ENCODE measurements around the gene AKTIP. TPM values are rescaled to one million over a fixed set of nuclear protein-coding genes. Genes with fewer than 3 reads are reported as not detected.

AKTIP gene
- total RNA-seq, 1 experiment from 2014 or later, result 23.5 TPM

GRCh38 chr16:53486230-53486629 is 16.8 kb downstream of the AKTIP start:
- Histone ChIP-seq H3K36me3 (ENCODE audit: control insufficient read depth in 1 of 2, insufficient read depth in 2 of 2, low read length in 2 of 2) (peaks cover 0 to 11% of the 10 kb centered on the region in 2 experiments; a peak in 2 of 4 replicates), H3K4me2 (ENCODE audit: low read length) (no peak overlapping the region), H3K9me2 (ENCODE audit: insufficient read depth) (no peaks in the 10 kb centered on the region), H3K9me3 (ENCODE audit: control insufficient read depth in 1 of 2, insufficient read depth in 1 of 2, low read depth in 1 of 2, low read length in 2 of 2) (no peaks in the 10 kb centered on the region), H3K79me2 (ENCODE audit: insufficient read depth, low read length) (no peaks in the 10 kb centered on the region), H3K9ac (ENCODE audit: low read length) (no peak overlapping the region), H3K27me3 (ENCODE audit: insufficient read depth, low read length) (no peaks in the 10 kb centered on the region), H3K4me1 (ENCODE audit: control insufficient read depth in 1 of 2, insufficient read depth in 2 of 2, low read length in 2 of 2) (no peaks in the 10 kb centered on the region), H2AFZ (ENCODE audit: low read depth, low read length, poor library complexity, severe bottlenecking) (no peak overlapping the region), H4K20me1 (ENCODE audit: insufficient read depth) (no peaks in the 10 kb centered on the region), H3K27ac (ENCODE audit: low read depth, low read length) (no peak overlapping the region), H3K4me3 (replicated peaks in 1 of 2; ENCODE audit: low read depth in 1 of 2, low read length in 2 of 2) (no peak overlapping the region)
- intact Hi-C loops (cut with micrococcal nuclease), result no loop called here
- BruUV-seq (replicated peaks), result no TSS peak
- ChIA-PET RAD21 (ENCODE audit: low non-redundant PET in 1 of 2, low total read pairs in 2 of 2, uncharacterized antibody in 2 of 2, unreplicated experiment in 2 of 2) (no interaction called here), POLR2A (no interaction called here), CTCF (no interaction called here)
- ATAC-seq (no peak), DNase-seq (ENCODE audit: low read depth, low spot score) (no peak)
- no peak for TF ChIP-seq EZH2 (IDR thresholded peaks at IDR 0.05)
- no peak for TF ChIP-seq ELF1 (IDR thresholded peaks at IDR 0.05; ENCODE audit: borderline replicate concordance, low read depth)
- TF ChIP-seq JUND (IDR thresholded peaks at IDR 0.05), result no peak
- no peak for TF ChIP-seq YY1 (IDR thresholded peaks at IDR 0.05; ENCODE audit: extremely low read depth, insufficient replicate concordance, low read depth, low read length)
- TF ChIP-seq CEBPB (IDR thresholded peaks at IDR 0.05; ENCODE audit: low read depth), result no peak
- TF ChIP-seq MAX (IDR thresholded peaks at IDR 0.05), result no peak
- no peak for TF ChIP-seq EZH2phosphoT487 (IDR thresholded peaks at IDR 0.05; ENCODE audit: borderline replicate concordance)
- no peak for TF ChIP-seq POLR2A (IDR thresholded peaks at IDR 0.05; ENCODE audit: borderline replicate concordance, extremely low read depth, insufficient read depth, insufficient read length)
- TF ChIP-seq SP1 (IDR thresholded peaks at IDR 0.05; ENCODE audit: low read depth), result no peak
- TF ChIP-seq ZFX (IDR thresholded peaks at IDR 0.05), result no peak
- no peak for TF ChIP-seq FOSL1 (IDR thresholded peaks at IDR 0.05; ENCODE audit: low read depth)
- TF ChIP-seq POLR2AphosphoS5 (IDR thresholded peaks at IDR 0.05; ENCODE audit: low read depth, low read length), result no peak
- TF ChIP-seq, protein P1, sequence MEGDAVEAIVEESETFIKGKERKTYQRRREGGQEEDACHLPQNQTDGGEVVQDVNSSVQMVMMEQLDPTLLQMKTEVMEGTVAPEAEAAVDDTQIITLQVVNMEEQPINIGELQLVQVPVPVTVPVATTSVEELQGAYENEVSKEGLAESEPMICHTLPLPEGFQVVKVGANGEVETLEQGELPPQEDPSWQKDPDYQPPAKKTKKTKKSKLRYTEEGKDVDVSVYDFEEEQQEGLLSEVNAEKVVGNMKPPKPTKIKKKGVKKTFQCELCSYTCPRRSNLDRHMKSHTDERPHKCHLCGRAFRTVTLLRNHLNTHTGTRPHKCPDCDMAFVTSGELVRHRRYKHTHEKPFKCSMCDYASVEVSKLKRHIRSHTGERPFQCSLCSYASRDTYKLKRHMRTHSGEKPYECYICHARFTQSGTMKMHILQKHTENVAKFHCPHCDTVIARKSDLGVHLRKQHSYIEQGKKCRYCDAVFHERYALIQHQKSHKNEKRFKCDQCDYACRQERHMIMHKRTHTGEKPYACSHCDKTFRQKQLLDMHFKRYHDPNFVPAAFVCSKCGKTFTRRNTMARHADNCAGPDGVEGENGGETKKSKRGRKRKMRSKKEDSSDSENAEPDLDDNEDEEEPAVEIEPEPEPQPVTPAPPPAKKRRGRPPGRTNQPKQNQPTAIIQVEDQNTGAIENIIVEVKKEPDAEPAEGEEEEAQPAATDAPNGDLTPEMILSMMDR (IDR thresholded peaks at IDR 0.05 in 2 of 3, conservative IDR thresholded peaks at IDR 0.05 in 1 of 3; ENCODE audit: borderline replicate concordance in 1 of 3, insufficient read depth in 1 of 3, low read depth in 2 of 3, low read length in 2 of 3), result no peak
